H1 (cell line): ENCODE data around the gene LYL1. TPM values are rescaled to one million over a fixed set of nuclear protein-coding genes. Genes with fewer than 3 reads are reported as not detected.

Experiments
- CTCF ChIA-PET: fragments of 300-600 bp; sonication (Branson Sonifier 250); formaldehyde crosslinking; loops from one replicate; lab custom pipeline; 2021; ENCODE audit not compliant: partially characterized antibody; lab: Charles Lee
- POLR2A ChIA-PET: fragments of 300-600 bp; sonication (Branson Sonifier 250); formaldehyde crosslinking; loops from one replicate; lab custom pipeline; 2021; ENCODE audit warnings: inconsistent platforms; ENCODE audit not compliant: partially characterized antibody; lab: Charles Lee
- DNase-seq, 2 experiments: peaks; one replicate each; pipeline versions ENCODE4 v3.0.0 to v3.0.0-alpha.2; 2010 to 2022; ENCODE audit warnings: low spot score in 2 of 2, low read depth in 1 of 2, mixed read lengths in 1 of 2
- FAIRE-seq: peaks from 2 replicates; lab custom pipeline; 2011; peaks lifted over from hg19 to GRCh38; lab: Jason Lieb, UNC
- H2AFZ ChIP-seq: 2 replicates; pipeline ENCODE4 v1.8.1; 2012; ENCODE audit warnings: low read length, inconsistent platforms
- H2AK5ac ChIP-seq: 2 replicates; pipeline ENCODE4 v1.6.1; 2013; ENCODE audit warnings: low read depth, low read length
- H2BK120ac ChIP-seq: replicated peaks from 2 replicates; pipeline ENCODE3; 2013; ENCODE audit warnings: low read depth, low read length, inconsistent platforms
- H2BK12ac ChIP-seq: 2 replicates; pipeline ENCODE4 v1.6.1; 2013; ENCODE audit warnings: low read depth, low read length
- H2BK15ac ChIP-seq: 2 replicates; pipeline ENCODE4 v1.6.1; 2013; ENCODE audit warnings: low read length
- H2BK20ac ChIP-seq: 2 replicates; pipeline ENCODE4 v1.6.1; 2013; ENCODE audit warnings: low read length
- H2BK5ac ChIP-seq: 2 replicates; pipeline ENCODE4 v1.6.1; 2013; ENCODE audit warnings: low read depth, low read length
- H3K14ac ChIP-seq: 2 replicates; pipeline ENCODE4 v1.6.1; 2013; ENCODE audit warnings: inconsistent platforms; ENCODE audit not compliant: insufficient read length
- H3K18ac ChIP-seq: 2 replicates; pipeline ENCODE4 v1.6.1; 2013; ENCODE audit warnings: low read length; ENCODE audit errors: extremely low read depth
- H3K23ac ChIP-seq: 2 replicates; pipeline ENCODE4 v1.6.1; 2013; ENCODE audit warnings: inconsistent platforms; ENCODE audit not compliant: insufficient read length
- H3K23me2 ChIP-seq: 2 replicates; pipeline ENCODE4 v1.6.1; 2013; ENCODE audit warnings: low read depth, low read length
- H3K27ac ChIP-seq: 2 replicates; pipeline ENCODE4 v1.6.1; 2011; ENCODE audit warnings: low read depth, low read length, inconsistent platforms
- H3K27me3 ChIP-seq, 4 experiments: replicated peaks in 1 of 4; 1 replicate in 1 of 4; 2 replicates in 3 of 4; pipeline versions ENCODE4 v1.6.1 to v1.8.1; 2011 to 2013; ENCODE audit warnings: low read length in 3 of 4, mild to moderate bottlenecking in 3 of 4, inconsistent platforms in 2 of 4, mixed read lengths in 2 of 4, moderate library complexity in 1 of 4; ENCODE audit not compliant: control insufficient read depth in 3 of 4, insufficient read depth in 3 of 4; ENCODE audit errors: extremely low read depth in 1 of 4
- H3K36me3 ChIP-seq, 4 experiments: 2 replicates each; pipeline versions ENCODE4 v1.6.1 to v1.8.1; 2011 to 2013; ENCODE audit warnings: mild to moderate bottlenecking in 4 of 4, low read length in 3 of 4, moderate library complexity in 2 of 4, control low read depth in 1 of 4, inconsistent platforms in 1 of 4; ENCODE audit not compliant: insufficient read depth in 4 of 4, control insufficient read depth in 2 of 4
- H3K4ac ChIP-seq: replicated peaks from 2 replicates; pipeline ENCODE3; 2013; ENCODE audit warnings: low read length, low read depth, mixed read lengths, inconsistent platforms; ENCODE audit not compliant: insufficient read length
- H3K4me1 ChIP-seq, 4 experiments: replicated peaks in 1 of 4; 1 replicate in 1 of 4; 2 replicates in 3 of 4; pipeline versions ENCODE4 v1.6.1 to v1.8.1; 2011 to 2013; ENCODE audit warnings: low read length in 3 of 4, inconsistent platforms in 2 of 4, mixed read lengths in 1 of 4; ENCODE audit not compliant: insufficient read depth in 4 of 4, control insufficient read depth in 3 of 4
- H3K4me2 ChIP-seq, 2 experiments: 2 replicates each; pipeline versions ENCODE4 v1.6.1 to v1.8.1; 2011 to 2013; ENCODE audit warnings: low read depth in 2 of 2, low read length in 2 of 2, control low read depth in 1 of 2, inconsistent platforms in 1 of 2, mild to moderate bottlenecking in 1 of 2; ENCODE audit not compliant: insufficient read depth in 1 of 2
- H3K4me3 ChIP-seq, 4 experiments: fragments of 200-600, 300-600 bp in 1 of 4; sonication (generic), shearing (Covaris generic), sonication (Bioruptor Twin) in 1 of 4; 2 replicates each; pipeline versions ENCODE4 v1.5.1 to v1.8.1; 2011 to 2016; ENCODE audit warnings: low read length in 4 of 4, low read depth in 3 of 4, control low read depth in 2 of 4, inconsistent platforms in 2 of 4, mild to moderate bottlenecking in 2 of 4, mixed read lengths in 1 of 4, moderate library complexity in 1 of 4; ENCODE audit not compliant: insufficient read depth in 2 of 4; ENCODE audit errors: extremely low read depth in 1 of 4
- H3K56ac ChIP-seq: replicated peaks from 2 replicates; pipeline ENCODE3; 2013; ENCODE audit warnings: low read depth, mild to moderate bottlenecking, mixed read lengths, low read length, inconsistent platforms; ENCODE audit not compliant: insufficient read length
- H3K79me1 ChIP-seq: 2 replicates; pipeline ENCODE4 v1.6.1; 2013; ENCODE audit warnings: low read depth, low read length, control low read depth
- H3K79me2 ChIP-seq, 2 experiments: 2 replicates each; pipeline versions ENCODE4 v1.6.1 to v1.8.1; 2012 to 2013; ENCODE audit warnings: low read length in 2 of 2, mild to moderate bottlenecking in 2 of 2, inconsistent platforms in 1 of 2; ENCODE audit not compliant: insufficient read depth in 2 of 2, control insufficient read depth in 1 of 2
- H3K9ac ChIP-seq, 4 experiments: replicated peaks in 1 of 4; 1 replicate in 1 of 4; 2 replicates in 3 of 4; pipeline versions ENCODE4 v1.6.1 to v1.8.1; 2011 to 2013; ENCODE audit warnings: low read depth in 3 of 4, low read length in 3 of 4, control low read depth in 2 of 4, mild to moderate bottlenecking in 2 of 4, moderate library complexity in 2 of 4, inconsistent platforms in 1 of 4; ENCODE audit errors: extremely low read depth in 1 of 4
- H3K9me3 ChIP-seq, 2 experiments: 2 replicates each; pipeline versions ENCODE4 v1.6.1 to v1.8.1; 2012 to 2013; ENCODE audit warnings: mild to moderate bottlenecking in 2 of 2, moderate library complexity in 2 of 2, control low read depth in 1 of 2, inconsistent platforms in 1 of 2, low read depth in 1 of 2, low read length in 1 of 2, mixed read lengths in 1 of 2; ENCODE audit not compliant: insufficient read depth in 2 of 2
- H4K20me1 ChIP-seq, 2 experiments: replicated peaks in 1 of 2; 2 replicates each; pipeline versions ENCODE3 to v1.8.1; 2011 to 2013; ENCODE audit warnings: inconsistent platforms in 2 of 2, low read length in 2 of 2, mild to moderate bottlenecking in 1 of 2; ENCODE audit not compliant: insufficient read depth in 2 of 2, control insufficient read depth in 1 of 2
- H4K5ac ChIP-seq: 2 replicates; pipeline ENCODE4 v1.6.1; 2013; ENCODE audit warnings: low read length, low read depth, mixed read lengths, inconsistent platforms; ENCODE audit not compliant: insufficient read length
- H4K8ac ChIP-seq: 2 replicates; pipeline ENCODE4 v1.8.0; 2013; ENCODE audit warnings: mild to moderate bottlenecking, moderate library complexity, low read length, inconsistent platforms; ENCODE audit not compliant: insufficient read depth; ENCODE audit errors: extremely low read depth
- H4K91ac ChIP-seq: replicated peaks from 2 replicates; pipeline ENCODE3; 2013; ENCODE audit warnings: low read length, mixed read lengths, inconsistent platforms; ENCODE audit not compliant: insufficient read length
- CBX8 ChIP-seq: fragments of 300-800, 300-1000 bp; sonication (generic); IDR thresholded peaks from 2 replicates; pipeline ENCODE4 v1.7.1; 2016; ENCODE audit warnings: low read depth, low read length, borderline replicate concordance
- GABPA ChIP-seq: IDR thresholded peaks from 2 replicates; pipeline ENCODE4 v1.6.1; 2011; ENCODE audit warnings: mild to moderate bottlenecking, low read length, moderate library complexity, borderline replicate concordance; ENCODE audit not compliant: insufficient read depth
- POLR2A ChIP-seq, 2 experiments: IDR thresholded peaks; 1 replicate in 1 of 2; 2 replicates in 1 of 2; pipeline ENCODE4 v1.6.1; 2011; ENCODE audit warnings: low read depth in 2 of 2, low read length in 2 of 2, mild to moderate bottlenecking in 2 of 2; ENCODE audit errors: control extremely low read depth in 1 of 2
- SUZ12 ChIP-seq: fragments of 200-600 bp; sonication (generic); IDR thresholded peaks from 2 replicates; pipeline ENCODE4 v1.6.1; 2012; ENCODE audit warnings: mild to moderate bottlenecking, inconsistent platforms, low read length, moderate library complexity, mixed read lengths
- TAF1 ChIP-seq: IDR thresholded peaks from 2 replicates; pipeline ENCODE4 v1.6.1; 2011; ENCODE audit warnings: mild to moderate bottlenecking, low read depth, low read length
- WGBS, 2 experiments: shearing (Covaris generic) in 1 of 2; methylation state at CpG; one replicate each; pipeline versions ENCODE4 v1.1.6 to v1.1.7; 2013 to 2015; ENCODE audit warnings: low lambda C conversion rate in 2 of 2, mixed read lengths in 2 of 2, inconsistent platforms in 1 of 2, low coverage in 1 of 2, missing lambda C conversion rate in 1 of 2; ENCODE audit not compliant: insufficient replicate concordance in 2 of 2, insufficient coverage in 1 of 2, insufficient read length in 1 of 2; ENCODE audit errors: extremely low coverage in 1 of 2, missing lambda C conversion rate in 1 of 2; 5-methylcytosine and 5-hydroxymethylcytosine counted together
- long read RNA-seq, 2 experiments: library from RNA in 1 of 2; library from capped mRNA in 1 of 2; stranded (forward); transcript quantifications; one replicate each; pipeline ENCODE4 v2.0.0, GENCODE V29; 2021; ENCODE audit warnings: inconsistent platforms in 1 of 2
- polyA minus RNA-seq, 3 experiments: library from RNA; depleted of rRNA, polyadenylated mRNA; stranded (reverse); fragments of >200 nt; gene quantifications; 1 replicate in 2 of 3; 2 replicates in 1 of 3; pipeline ENCODE4 v1.2.3, GENCODE V29; 2011
- polyA plus RNA-seq, 7 experiments: library from polyadenylated mRNA; depleted of rRNA in 3 of 7; stranded (reverse) in 5 of 7; unstranded in 2 of 7; fragments of >200 nt in 5 of 7; fragments of 200-250 nt in 2 of 7; gene quantifications; 1 replicate in 5 of 7; 2 replicates in 1 of 7; 4 replicates in 1 of 7; pipeline versions ENCODE4 v1.2.1 to v1.2.3, GENCODE V29; 2011 to 2013; ENCODE audit warnings: missing spikeins in 2 of 7, mixed read lengths in 2 of 7
- total RNA-seq: library from RNA; stranded (reverse); fragmentation: NEBNext Ultra II Directional; extraction: Animal tissue kit (Norgen Biotek cat#: 25700); gene quantifications from 2 replicates; pipeline ENCODE4 v1.2.1, GENCODE V29; 2021
- TF ChIP-seq, protein P1 (sequence below): IDR thresholded peaks from 2 replicates; pipeline ENCODE4 v1.6.1; 2012; ENCODE audit warnings: inconsistent platforms

Gene LYL1
- total RNA-seq = 0.58 and 0.65 TPM in 2 replicates
- polyA plus RNA-seq (2011; rRNA removed) = 0.76 and 1.0 TPM in 2 replicates
- polyA plus RNA-seq (2011; cell fraction: cytosol; rRNA removed) = 0.62 TPM
- polyA plus RNA-seq (2011; cell fraction: nucleus; rRNA removed) = 0.78 TPM
- polyA plus RNA-seq (2012, experiment 1 of 2) = 0.23 to 0.67 TPM (median 0.39 TPM) in 4 replicates
- 0.26 TPM for polyA plus RNA-seq (2012, experiment 2 of 2)
- polyA plus RNA-seq (2013, experiment 1 of 2) = 0.65 TPM
- polyA plus RNA-seq (2013, experiment 2 of 2) = 0.52 TPM
- polyA minus RNA-seq (2011; rRNA and poly(A)+ RNA removed) = 0.10 TPM in 1 of 2 replicates, not detected in the other
- polyA minus RNA-seq (2011; cell fraction: cytosol; rRNA and poly(A)+ RNA removed) = 1.2 TPM
- 0.40 TPM for polyA minus RNA-seq (2011; cell fraction: nucleus; rRNA and poly(A)+ RNA removed)
- long read RNA-seq, experiment 1 = 0 reads
- long read RNA-seq, experiment 2 = 0 reads

GRCh38 chr19:13102666-13103580 lies at the start of gene LYL1:
Gene LYL1 (minus strand): TSS chr19:13102858. CDS start chr19:13101171, 1,687 bp downstream.
- Histone ChIP-seq H2BK15ac (0 out of 2 replicates have a peak within 1 kb of the TSS, but pooled peaks have one; percentile 72), H2AFZ (no peak within 1 kb of the TSS; the same call in 1 of the 2 replicates), H3K9ac (no peak within 1 kb of the TSS; a peak in 1 of 7 replicates), H4K5ac (no peak within 1 kb of the TSS), H2BK20ac (no peak within 1 kb of the TSS), H3K23me2 (peaks cover 6% of the 10 kb centered on the region; the same call in 1 of the 2 replicates), H2BK12ac (peak within 1 kb of the TSS; percentile 68; the same call in 1 of the 2 replicates), H4K20me1 (peaks cover 0 to 16% of the 10 kb centered on the region in 2 experiments), H2BK120ac (no peak within 1 kb of the TSS), H3K27me3 (peaks cover 27 to 48% (median 42%) of the 10 kb centered on the region in 4 experiments), H3K14ac (no peak within 1 kb of the TSS), H3K79me1 (no peaks in the 10 kb centered on the region), H3K36me3 (peaks cover 0 to 7% (median 4%) of the 10 kb centered on the region in 4 experiments; a peak in 2 of 8 replicates), H4K91ac (peak within 1 kb of the TSS; percentile 65), H3K18ac (peak within 1 kb of the TSS; percentile 75), H2BK5ac (0 out of 2 replicates have a peak within 1 kb of the TSS, but pooled peaks have one; percentile 48), H3K27ac (no peak within 1 kb of the TSS), H3K9me3 (no peaks in the 10 kb centered on the region), H3K4me1 (peaks cover 0 to 25% (median 9%) of the 10 kb centered on the region in 4 experiments; a peak in 5 of 7 replicates), H3K4me3 (peak within 1 kb of the TSS; percentile 5 to 55 (median 28); a peak in 7 of 8 replicates), H2AK5ac (no peak within 1 kb of the TSS; the same call in 1 of the 2 replicates), H3K4me2 (peak within 1 kb of the TSS; percentile 42 to 63; a peak in 3 of 4 replicates), H3K23ac (no peak within 1 kb of the TSS), H4K8ac (no peak within 1 kb of the TSS; the same call in 1 of the 2 replicates), H3K56ac (no peak within 1 kb of the TSS), H3K4ac (peak within 1 kb of the TSS; percentile 91), H3K79me2 (no peaks in the 10 kb centered on the region)
- ChIA-PET POLR2A (interaction anchor here (0.7 to 11.6 kb wide), 7 partner anchors 14 to 148 kb away, joined by 3 to 141 read pairs (median 3); partner anchors contain the start of genes NACC1 and TRMT1), CTCF (interaction anchor here (2.0 to 5.0 kb wide), 3 partner anchors 8 to 125 kb away, joined by 8 to 47 read pairs (median 31); no protein-coding TSS in a partner anchor)
- TF ChIP-seq CBX8 (no peak), POLR2A (IDR thresholded peaks at IDR 0.05; ENCODE audit: control extremely low read depth in 1 of 2, low read depth in 2 of 2, low read length in 2 of 2) (no peak), GABPA (no peak), TAF1 (0 out of 2 replicates have a peak, but pooled peaks have one; percentile 25), SUZ12 (peak; percentile 28; the same call in 1 of the 2 replicates)
- TF ChIP-seq, protein P1, sequence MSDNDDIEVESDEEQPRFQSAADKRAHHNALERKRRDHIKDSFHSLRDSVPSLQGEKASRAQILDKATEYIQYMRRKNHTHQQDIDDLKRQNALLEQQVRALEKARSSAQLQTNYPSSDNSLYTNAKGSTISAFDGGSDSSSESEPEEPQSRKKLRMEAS = peak; percentile 30; the same call in 1 of the 2 replicates
- no peak for FAIRE-seq
- DNase-seq = peak in 1 of 2 experiments; percentile 77
- 11% methylated on average over 37 of the region's 47 CpGs; no CpG with 5 or more reads in 1 of the 2 experiments for WGBS, 2 experiments
